SJCRH30 (cell line): ENCODE measurements around the gene SYT1. TPM values are rescaled to one million over a fixed set of nuclear protein-coding genes. Genes with fewer than 3 reads are reported as not detected.
"Not testable (repeated sequence)": the region's sequence is repeated elsewhere in the genome, so short reads cannot be mapped to it uniquely, and the experiment has no call there.

Experiments
- DNase-seq, 2 experiments: peaks; one replicate each; pipeline ENCODE4 v3.0.0-alpha.2; 2015 to 2020
- H3K27ac ChIP-seq: fragments of 250-450 bp; sonication (Bioruptor Pico); 2 replicates; pipeline ENCODE4 v1.5.1; 2020; ENCODE audit warnings: mild to moderate bottlenecking, moderate library complexity
- H3K27me3 ChIP-seq: fragments of 250-450 bp; sonication (Bioruptor Pico); 2 replicates; pipeline ENCODE4 v1.5.1; 2020; ENCODE audit warnings: mild to moderate bottlenecking, moderate library complexity
- H3K36me3 ChIP-seq: fragments of 250-450 bp; sonication (Bioruptor Pico); 2 replicates; pipeline ENCODE4 v1.5.1; 2020; ENCODE audit warnings: mild to moderate bottlenecking, moderate library complexity
- H3K4me1 ChIP-seq: fragments of 250-450 bp; sonication (Bioruptor Pico); 2 replicates; pipeline ENCODE4 v1.5.1; 2020; ENCODE audit warnings: mild to moderate bottlenecking, moderate library complexity
- H3K4me3 ChIP-seq: fragments of 250-450 bp; sonication (Bioruptor Pico); 2 replicates; pipeline ENCODE4 v1.5.1; 2020; ENCODE audit warnings: mild to moderate bottlenecking, moderate library complexity
- H3K9me3 ChIP-seq: fragments of 250-450 bp; sonication (Bioruptor Pico); replicated peaks from 2 replicates; pipeline ENCODE4 v1.5.1; 2020; ENCODE audit warnings: mild to moderate bottlenecking, moderate library complexity
- total RNA-seq: library from RNA; depleted of rRNA; stranded (reverse); fragments of >200 nt; shearing (Covaris generic); gene quantifications from 2 replicates; pipeline ENCODE4 v1.2.3, GENCODE V29; 2014

The SYT1 gene
- total RNA-seq, 1 experiment from 2014 or later = 6.8 TPM

- not testable (repeated sequence) for DNase-seq, H3K27me3 ChIP-seq, H3K4me3 ChIP-seq, H3K36me3 ChIP-seq, H3K27ac ChIP-seq, H3K9me3 ChIP-seq
- H3K4me1 ChIP-seq = peaks cover 15% of the 10 kb centered on the region
These were observed 562.2 kb downstream of the SYT1 start for GRCh38 chr12:79426744-79427143.

GRCh38 chr12:79433465-79434072, 569.0 kb downstream of the SYT1 start:
- Histone ChIP-seq H3K36me3 (no peaks in the 10 kb centered on the region), H3K4me3 (no peak overlapping the region), H3K9me3 (no peaks in the 10 kb centered on the region), H3K4me1 (no peaks in the 10 kb centered on the region), H3K27ac (no peak overlapping the region), H3K27me3 (no peaks in the 10 kb centered on the region)
- no peak for DNase-seq

- DNase-seq = no peak
- Histone ChIP-seq H3K9me3 (no peaks in the 10 kb centered on the region), H3K4me3 (no peak overlapping the region), H3K36me3 (no peaks in the 10 kb centered on the region), H3K4me1 (no peaks in the 10 kb centered on the region), H3K27ac (no peak overlapping the region), H3K27me3 (no peaks in the 10 kb centered on the region)
These were observed 570.0 kb downstream of the SYT1 start for GRCh38 chr12:79434561-79434960.

GRCh38 chr12:79435742-79436141, 571.2 kb downstream of the SYT1 start:
- Histone ChIP-seq H3K27me3 (no peaks in the 10 kb centered on the region), H3K36me3 (no peaks in the 10 kb centered on the region), H3K4me3 (no peak overlapping the region), H3K9me3 (no peaks in the 10 kb centered on the region), H3K27ac (no peak overlapping the region), H3K4me1 (no peaks in the 10 kb centered on the region)
- DNase-seq = no peak

GRCh38 chr12:79438480-79439174, 574.1 kb downstream of the SYT1 start:
- no peak overlapping the region for H3K4me3 ChIP-seq
- no peak overlapping the region for H3K27ac ChIP-seq
- no peaks in the 10 kb centered on the region for H3K9me3 ChIP-seq
- H3K4me1 ChIP-seq = no peaks in the 10 kb centered on the region
- H3K27me3 ChIP-seq = no peaks in the 10 kb centered on the region
- no peak for DNase-seq
- H3K36me3 ChIP-seq = no peaks in the 10 kb centered on the region

- no peaks in the 10 kb centered on the region for H3K27me3 ChIP-seq
- H3K4me3 ChIP-seq = no peak overlapping the region
- H3K9me3 ChIP-seq = no peaks in the 10 kb centered on the region
- H3K4me1 ChIP-seq = peaks cover 3% of the 10 kb centered on the region; the same call in 1 of the 2 replicates
- no peaks in the 10 kb centered on the region for H3K36me3 ChIP-seq
- H3K27ac ChIP-seq = no peak overlapping the region
- DNase-seq = no peak
These were observed 574.7 kb downstream of the SYT1 start for GRCh38 chr12:79439175-79439825.

GRCh38 chr12:79441534-79441933, 577.0 kb downstream of the SYT1 start:
- H3K36me3 ChIP-seq = no peaks in the 10 kb centered on the region
- H3K27ac ChIP-seq = no peak overlapping the region
- H3K4me1 ChIP-seq = peaks cover 4% of the 10 kb centered on the region; the same call in 1 of the 2 replicates
- H3K27me3 ChIP-seq = no peaks in the 10 kb centered on the region
- no peak overlapping the region for H3K4me3 ChIP-seq
- no peaks in the 10 kb centered on the region for H3K9me3 ChIP-seq
- DNase-seq = no peak

- no peaks in the 10 kb centered on the region for H3K27me3 ChIP-seq
- H3K9me3 ChIP-seq = no peaks in the 10 kb centered on the region
- H3K27ac ChIP-seq = no peak overlapping the region
- DNase-seq = no peak
- peaks cover 4% of the 10 kb centered on the region; the same call in 1 of the 2 replicates for H3K4me1 ChIP-seq
- no peaks in the 10 kb centered on the region for H3K36me3 ChIP-seq
- H3K4me3 ChIP-seq = no peak overlapping the region
These were observed 577.8 kb downstream of the SYT1 start for GRCh38 chr12:79442396-79442795.

GRCh38 chr12:79444089-79444488, 579.5 kb downstream of the SYT1 start:
- Histone ChIP-seq H3K9me3 (no peaks in the 10 kb centered on the region), H3K36me3 (no peaks in the 10 kb centered on the region), H3K4me1 (peaks cover 4% of the 10 kb centered on the region; the same call in 1 of the 2 replicates), H3K27ac (no peak overlapping the region), H3K4me3 (no peak overlapping the region), H3K27me3 (no peaks in the 10 kb centered on the region)
- peak; percentile 14 to 36 for DNase-seq

GRCh38 chr12:79448816-79449215, 584.2 kb downstream of the SYT1 start:
- Histone ChIP-seq H3K4me3 (no peak overlapping the region), H3K36me3 (no peaks in the 10 kb centered on the region), H3K27me3 (no peaks in the 10 kb centered on the region), H3K9me3 (no peaks in the 10 kb centered on the region), H3K4me1 (peaks cover 4% of the 10 kb centered on the region; the same call in 1 of the 2 replicates), H3K27ac (no peak overlapping the region)
- no peak for DNase-seq

- no peaks in the 10 kb centered on the region for H3K4me1 ChIP-seq
- peaks cover under 1% of the 10 kb centered on the region; the same call in 1 of the 2 replicates for H3K9me3 ChIP-seq
- H3K27me3 ChIP-seq = no peaks in the 10 kb centered on the region
- no peak overlapping the region for H3K27ac ChIP-seq
- H3K4me3 ChIP-seq = no peak overlapping the region
- no peak for DNase-seq
- no peaks in the 10 kb centered on the region for H3K36me3 ChIP-seq
These were observed 586.8 kb downstream of the SYT1 start for GRCh38 chr12:79451365-79451764.

GRCh38 chr12:79451978-79452377, 587.4 kb downstream of the SYT1 start:
- Histone ChIP-seq H3K4me1 (no peaks in the 10 kb centered on the region), H3K9me3 (peaks cover 5% of the 10 kb centered on the region; the same call in 1 of the 2 replicates), H3K27ac (no peak overlapping the region), H3K4me3 (no peak overlapping the region), H3K36me3 (no peaks in the 10 kb centered on the region), H3K27me3 (no peaks in the 10 kb centered on the region)
- peak in 1 of 2 experiments; percentile 2 for DNase-seq

GRCh38 chr12:79452906-79453305, 588.3 kb downstream of the SYT1 start:
- no peak overlapping the region for H3K4me3 ChIP-seq
- peaks cover 5% of the 10 kb centered on the region; the same call in 1 of the 2 replicates for H3K9me3 ChIP-seq
- peak in 1 of 2 experiments; percentile 6 for DNase-seq
- no peak overlapping the region for H3K27ac ChIP-seq
- no peaks in the 10 kb centered on the region for H3K4me1 ChIP-seq
- H3K36me3 ChIP-seq = no peaks in the 10 kb centered on the region
- H3K27me3 ChIP-seq = no peaks in the 10 kb centered on the region

GRCh38 chr12:79453820-79454219, 589.2 kb downstream of the SYT1 start:
- H3K36me3 ChIP-seq = no peaks in the 10 kb centered on the region
- no peaks in the 10 kb centered on the region for H3K27me3 ChIP-seq
- H3K4me3 ChIP-seq = no peak overlapping the region
- H3K9me3 ChIP-seq = peaks cover 5% of the 10 kb centered on the region; the same call in 1 of the 2 replicates
- H3K4me1 ChIP-seq = no peaks in the 10 kb centered on the region
- DNase-seq = no peak
- H3K27ac ChIP-seq = no peak overlapping the region

- no peak overlapping the region for H3K4me3 ChIP-seq
- H3K4me1 ChIP-seq = no peaks in the 10 kb centered on the region
- no peak overlapping the region for H3K27ac ChIP-seq
- no peaks in the 10 kb centered on the region for H3K36me3 ChIP-seq
- no peaks in the 10 kb centered on the region for H3K27me3 ChIP-seq
- H3K9me3 ChIP-seq = peaks cover 5% of the 10 kb centered on the region; the same call in 1 of the 2 replicates
- no peak for DNase-seq
These were observed 589.8 kb downstream of the SYT1 start for GRCh38 chr12:79454338-79454843.
